Parathyroid adenoma (tissue), 2 donors: ENCODE data around the gene E2F8.
A peak's percentile ranks its signal among the peaks of the same experiment; 100 is the strongest.

ENCODE experiments used
- H2AFZ ChIP-seq: fragments of 300-600 bp; sonication (generic); one replicate; pipeline ENCODE4 v1.7.0; 2017; ENCODE audit warnings: antibody characterized with exemption, mild to moderate bottlenecking
- H3K27ac ChIP-seq: fragments of 300-600 bp; sonication (generic); one replicate; pipeline ENCODE4 v1.7.0; 2017
- H3K27me3 ChIP-seq: fragments of 300-600 bp; sonication (generic); one replicate; pipeline ENCODE4 v1.7.0; 2017; ENCODE audit warnings: low read length; ENCODE audit not compliant: control insufficient read depth, insufficient read depth
- H3K36me3 ChIP-seq: fragments of 300-600 bp; sonication (generic); one replicate; pipeline ENCODE4 v1.7.0; 2017; ENCODE audit warnings: low read length; ENCODE audit not compliant: control insufficient read depth, insufficient read depth
- H3K4me1 ChIP-seq: fragments of 300-600 bp; sonication (generic); one replicate; pipeline ENCODE4 v1.7.0; 2017; ENCODE audit warnings: control low read depth
- H3K4me2 ChIP-seq: fragments of 300-600 bp; sonication (generic); one replicate; pipeline ENCODE4 v1.7.0; 2017; ENCODE audit warnings: low read length
- H3K4me3 ChIP-seq: fragments of 300-600 bp; sonication (generic); one replicate; pipeline ENCODE4 v1.7.0; 2017; ENCODE audit warnings: low read depth, low read length
- H3K79me2 ChIP-seq: fragments of 300-600 bp; sonication (generic); one replicate; pipeline ENCODE4 v1.7.0; 2017; ENCODE audit warnings: control low read depth
- H3K9ac ChIP-seq: fragments of 300-600 bp; sonication (generic); one replicate; pipeline ENCODE4 v1.7.0; 2017; ENCODE audit warnings: mild to moderate bottlenecking
- H3K9me3 ChIP-seq: fragments of 300-600 bp; sonication (generic); one replicate; pipeline ENCODE4 v1.7.0; 2017; ENCODE audit warnings: low read length; ENCODE audit not compliant: control insufficient read depth
- TF ChIP-seq, protein P1 (sequence below): fragments of 300-600 bp; sonication (generic); IDR thresholded peaks from one replicate; pipeline ENCODE4 v1.7.0; 2017; ENCODE audit warnings: antibody characterized with exemption, mild to moderate bottlenecking
- donor health status: primary hyperparathyroidism.

Gene E2F8

DNA sequence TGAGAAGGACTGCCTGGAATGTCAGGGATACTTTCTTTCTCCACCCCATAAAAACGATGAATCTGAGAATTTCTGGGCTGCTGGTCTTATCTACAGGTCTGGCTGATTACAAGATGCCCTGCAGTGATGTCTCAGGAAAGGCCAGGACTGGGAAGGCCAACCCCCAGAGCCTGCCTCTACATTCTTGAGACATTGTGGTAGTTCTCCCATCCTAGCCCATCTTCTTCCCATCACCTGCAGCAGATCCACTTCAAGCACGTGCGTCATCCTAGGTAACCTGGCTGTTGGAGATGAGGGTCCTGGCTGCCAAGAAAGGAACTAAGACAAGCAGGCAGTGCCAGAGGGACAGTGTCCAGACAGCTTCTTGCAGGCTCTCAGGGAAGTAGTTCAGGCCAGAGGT lies 44.1 kb upstream of the E2F8 start:
- no peak overlapping the region for H3K27ac ChIP-seq
- H3K9me3 ChIP-seq = no peaks in the 10 kb centered on the region
- no peak overlapping the region for H3K9ac ChIP-seq
- H3K4me1 ChIP-seq = no peaks in the 10 kb centered on the region
- TF ChIP-seq, protein P1, sequence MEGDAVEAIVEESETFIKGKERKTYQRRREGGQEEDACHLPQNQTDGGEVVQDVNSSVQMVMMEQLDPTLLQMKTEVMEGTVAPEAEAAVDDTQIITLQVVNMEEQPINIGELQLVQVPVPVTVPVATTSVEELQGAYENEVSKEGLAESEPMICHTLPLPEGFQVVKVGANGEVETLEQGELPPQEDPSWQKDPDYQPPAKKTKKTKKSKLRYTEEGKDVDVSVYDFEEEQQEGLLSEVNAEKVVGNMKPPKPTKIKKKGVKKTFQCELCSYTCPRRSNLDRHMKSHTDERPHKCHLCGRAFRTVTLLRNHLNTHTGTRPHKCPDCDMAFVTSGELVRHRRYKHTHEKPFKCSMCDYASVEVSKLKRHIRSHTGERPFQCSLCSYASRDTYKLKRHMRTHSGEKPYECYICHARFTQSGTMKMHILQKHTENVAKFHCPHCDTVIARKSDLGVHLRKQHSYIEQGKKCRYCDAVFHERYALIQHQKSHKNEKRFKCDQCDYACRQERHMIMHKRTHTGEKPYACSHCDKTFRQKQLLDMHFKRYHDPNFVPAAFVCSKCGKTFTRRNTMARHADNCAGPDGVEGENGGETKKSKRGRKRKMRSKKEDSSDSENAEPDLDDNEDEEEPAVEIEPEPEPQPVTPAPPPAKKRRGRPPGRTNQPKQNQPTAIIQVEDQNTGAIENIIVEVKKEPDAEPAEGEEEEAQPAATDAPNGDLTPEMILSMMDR = no peak
- H3K27me3 ChIP-seq = no peaks in the 10 kb centered on the region
- no peak overlapping the region for H2AFZ ChIP-seq
- H3K4me3 ChIP-seq = no peak overlapping the region
- no peaks in the 10 kb centered on the region for H3K79me2 ChIP-seq
- H3K4me2 ChIP-seq = no peak overlapping the region
- no peaks in the 10 kb centered on the region for H3K36me3 ChIP-seq

DNA sequence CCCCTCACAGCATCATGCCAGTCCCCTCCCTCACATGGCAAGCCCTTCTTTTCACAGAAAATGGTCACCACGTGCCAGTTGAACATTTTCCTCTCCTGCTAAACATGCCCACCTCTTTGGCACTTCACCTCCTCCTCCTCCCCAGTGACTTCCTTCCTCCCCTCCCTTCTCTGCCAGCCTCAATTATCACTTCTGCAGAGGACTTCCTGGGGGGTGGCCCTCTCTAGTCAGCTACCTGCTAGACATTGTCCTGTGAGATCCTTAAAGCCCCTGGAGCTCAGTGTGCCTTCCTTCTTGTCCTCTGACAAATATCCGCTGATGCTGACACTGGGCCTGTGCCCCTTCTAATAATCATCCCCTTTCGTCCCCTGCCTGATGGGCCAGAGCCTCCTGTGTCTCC lies 43.2 kb upstream of the E2F8 start:
- H3K9me3 ChIP-seq = no peaks in the 10 kb centered on the region
- no peaks in the 10 kb centered on the region for H3K79me2 ChIP-seq

DNA sequence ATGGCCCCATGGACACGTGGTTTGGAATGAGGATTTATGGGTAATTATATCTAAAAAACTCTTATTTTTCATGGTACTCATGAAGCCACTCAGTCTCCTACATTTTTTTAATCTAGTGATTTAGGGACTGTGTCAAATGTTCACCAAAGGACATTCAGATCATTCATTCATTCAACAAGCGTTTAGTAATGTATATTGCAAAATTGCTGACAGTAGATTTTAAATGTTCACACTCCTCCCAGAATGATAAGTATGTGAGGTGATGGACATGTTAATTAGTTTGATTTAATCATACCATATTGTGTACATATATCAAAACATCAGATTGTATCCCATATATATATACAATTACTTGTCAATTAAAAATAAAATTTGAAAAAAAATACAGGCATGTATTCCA lies 40.8 kb upstream of the E2F8 start:
- Histone ChIP-seq H3K27ac (no peak overlapping the region), H3K27me3 (no peaks in the 10 kb centered on the region), H3K9ac (no peak overlapping the region), H3K4me2 (no peak overlapping the region), H3K9me3 (no peaks in the 10 kb centered on the region), H3K79me2 (no peaks in the 10 kb centered on the region), H3K4me3 (no peak overlapping the region), H2AFZ (no peak overlapping the region), H3K36me3 (no peaks in the 10 kb centered on the region), H3K4me1 (no peaks in the 10 kb centered on the region)
- TF ChIP-seq, protein P1 = no peak

More for the DNA sequence above, 43.2 kb upstream of the E2F8 start:
- H3K9ac ChIP-seq = no peak overlapping the region
- H3K4me1 ChIP-seq = no peaks in the 10 kb centered on the region
- H2AFZ ChIP-seq = no peak overlapping the region
- H3K4me2 ChIP-seq = no peak overlapping the region
- H3K27me3 ChIP-seq = no peaks in the 10 kb centered on the region
- no peak overlapping the region for H3K4me3 ChIP-seq
- no peak overlapping the region for H3K27ac ChIP-seq
- H3K36me3 ChIP-seq = no peaks in the 10 kb centered on the region
- TF ChIP-seq, protein P1 = no peak

DNA sequence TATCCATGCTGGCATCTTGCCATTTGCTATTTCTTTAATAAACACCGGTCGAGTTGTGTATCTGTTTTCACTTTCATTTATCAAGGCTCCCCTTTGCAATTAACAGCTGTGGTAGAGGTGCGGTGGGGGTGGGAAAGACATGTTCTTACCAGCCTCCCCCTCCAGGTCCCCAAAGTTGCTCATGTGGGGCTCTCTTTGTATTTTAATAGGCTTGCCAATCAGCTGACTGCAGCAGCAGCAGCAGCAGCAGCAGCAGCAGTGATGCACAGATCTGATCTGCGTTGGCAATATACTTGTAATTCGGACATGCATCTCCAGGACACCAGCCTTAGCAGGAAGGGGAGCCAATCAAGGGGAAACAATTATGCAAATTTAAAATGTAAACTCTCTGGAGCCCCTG lies 40.3 kb upstream of the E2F8 start:
- Histone ChIP-seq H3K27me3 (no peaks in the 10 kb centered on the region), H3K9ac (no peak overlapping the region), H3K4me3 (no peak overlapping the region), H3K9me3 (no peaks in the 10 kb centered on the region), H2AFZ (no peak overlapping the region), H3K79me2 (no peaks in the 10 kb centered on the region), H3K4me1 (no peaks in the 10 kb centered on the region), H3K36me3 (no peaks in the 10 kb centered on the region), H3K4me2 (peak overlapping the region; percentile 37), H3K27ac (no peak overlapping the region)
- TF ChIP-seq, protein P1 = no peak

DNA sequence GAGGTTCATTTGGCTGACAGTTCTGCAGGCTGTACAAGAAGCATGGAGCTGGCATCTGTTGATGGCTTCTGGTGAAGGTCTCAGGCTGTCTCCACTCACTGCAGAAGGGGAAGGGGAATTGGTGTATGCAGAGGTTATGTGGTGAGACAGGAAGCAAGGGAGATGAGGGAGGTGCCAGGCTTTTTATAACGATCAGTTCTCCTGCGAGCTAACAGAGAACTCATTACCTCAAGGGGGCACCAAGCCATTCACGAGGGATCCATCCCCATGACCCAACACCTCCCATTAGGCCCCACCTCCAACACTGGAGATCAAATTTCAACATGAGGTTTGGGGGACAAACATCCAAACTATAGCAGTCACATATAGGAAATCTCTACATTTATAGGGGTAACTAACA lies 38.7 kb upstream of the E2F8 start:
- Histone ChIP-seq H3K4me1 (no peaks in the 10 kb centered on the region), H3K36me3 (no peaks in the 10 kb centered on the region), H3K4me3 (no peak overlapping the region), H3K9ac (no peak overlapping the region), H3K27me3 (no peaks in the 10 kb centered on the region), H2AFZ (no peak overlapping the region), H3K9me3 (no peaks in the 10 kb centered on the region), H3K4me2 (no peak overlapping the region), H3K27ac (no peak overlapping the region), H3K79me2 (no peaks in the 10 kb centered on the region)
- TF ChIP-seq, protein P1 = no peak
